ENCODE measurements around the gene IL1B.

DNA sequence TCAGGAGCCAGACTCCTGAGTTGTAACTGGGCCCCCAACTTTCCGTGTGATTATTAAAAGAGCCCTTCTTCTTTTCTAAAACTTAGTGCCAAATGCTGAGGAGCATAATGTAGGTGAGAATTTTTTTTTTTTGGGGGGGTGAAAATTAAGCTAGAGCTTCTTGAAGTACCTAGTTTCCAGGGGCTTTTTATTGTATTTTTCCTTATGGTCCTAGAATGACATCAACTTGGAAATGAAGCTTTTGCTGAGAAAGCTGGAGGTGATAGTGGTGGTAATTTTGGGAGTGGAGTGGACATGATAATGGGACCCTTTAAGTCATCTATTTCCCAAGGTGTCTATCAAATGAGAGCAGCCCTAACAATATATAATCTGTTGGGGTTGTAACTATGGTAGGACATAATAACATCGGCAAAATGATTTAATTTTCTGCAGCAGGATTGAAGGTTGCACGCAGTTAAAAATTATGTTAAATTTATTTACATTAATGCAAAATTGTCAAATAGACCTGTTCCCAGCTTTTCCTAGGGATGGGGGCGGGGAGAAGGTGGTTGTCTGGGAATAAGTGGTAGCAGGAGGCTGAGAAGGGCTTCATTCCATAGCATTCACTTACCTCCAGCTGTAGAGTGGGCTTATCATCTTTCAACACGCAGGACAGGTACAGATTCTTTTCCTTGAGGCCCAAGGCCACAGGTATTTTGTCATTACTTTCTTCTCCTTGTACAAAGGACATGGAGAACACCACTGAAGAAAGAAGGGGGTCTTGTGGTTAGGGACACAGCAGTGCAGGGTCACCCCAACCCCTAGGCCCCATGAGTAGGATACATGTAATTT lies 5.7 kb downstream of the IL1B start:
- TF ChIP-seq, protein P1, sequence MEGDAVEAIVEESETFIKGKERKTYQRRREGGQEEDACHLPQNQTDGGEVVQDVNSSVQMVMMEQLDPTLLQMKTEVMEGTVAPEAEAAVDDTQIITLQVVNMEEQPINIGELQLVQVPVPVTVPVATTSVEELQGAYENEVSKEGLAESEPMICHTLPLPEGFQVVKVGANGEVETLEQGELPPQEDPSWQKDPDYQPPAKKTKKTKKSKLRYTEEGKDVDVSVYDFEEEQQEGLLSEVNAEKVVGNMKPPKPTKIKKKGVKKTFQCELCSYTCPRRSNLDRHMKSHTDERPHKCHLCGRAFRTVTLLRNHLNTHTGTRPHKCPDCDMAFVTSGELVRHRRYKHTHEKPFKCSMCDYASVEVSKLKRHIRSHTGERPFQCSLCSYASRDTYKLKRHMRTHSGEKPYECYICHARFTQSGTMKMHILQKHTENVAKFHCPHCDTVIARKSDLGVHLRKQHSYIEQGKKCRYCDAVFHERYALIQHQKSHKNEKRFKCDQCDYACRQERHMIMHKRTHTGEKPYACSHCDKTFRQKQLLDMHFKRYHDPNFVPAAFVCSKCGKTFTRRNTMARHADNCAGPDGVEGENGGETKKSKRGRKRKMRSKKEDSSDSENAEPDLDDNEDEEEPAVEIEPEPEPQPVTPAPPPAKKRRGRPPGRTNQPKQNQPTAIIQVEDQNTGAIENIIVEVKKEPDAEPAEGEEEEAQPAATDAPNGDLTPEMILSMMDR (conservative IDR thresholded peaks at IDR 0.05; ENCODE audit: low read length) = no peak
- TF ChIP-seq EZH2phosphoT487 (IDR thresholded peaks at IDR 0.05; ENCODE audit: borderline replicate concordance, low read depth, low read length) = no peak
